ENCODE results near the gene IL20RB.
A peak's percentile ranks its signal among the peaks of the same experiment; 100 is the strongest.
"Not testable (repeated sequence)": the region's sequence is repeated elsewhere in the genome, so short reads cannot be mapped to it uniquely, and the experiment has no call there.

Gene IL20RB

DNA sequence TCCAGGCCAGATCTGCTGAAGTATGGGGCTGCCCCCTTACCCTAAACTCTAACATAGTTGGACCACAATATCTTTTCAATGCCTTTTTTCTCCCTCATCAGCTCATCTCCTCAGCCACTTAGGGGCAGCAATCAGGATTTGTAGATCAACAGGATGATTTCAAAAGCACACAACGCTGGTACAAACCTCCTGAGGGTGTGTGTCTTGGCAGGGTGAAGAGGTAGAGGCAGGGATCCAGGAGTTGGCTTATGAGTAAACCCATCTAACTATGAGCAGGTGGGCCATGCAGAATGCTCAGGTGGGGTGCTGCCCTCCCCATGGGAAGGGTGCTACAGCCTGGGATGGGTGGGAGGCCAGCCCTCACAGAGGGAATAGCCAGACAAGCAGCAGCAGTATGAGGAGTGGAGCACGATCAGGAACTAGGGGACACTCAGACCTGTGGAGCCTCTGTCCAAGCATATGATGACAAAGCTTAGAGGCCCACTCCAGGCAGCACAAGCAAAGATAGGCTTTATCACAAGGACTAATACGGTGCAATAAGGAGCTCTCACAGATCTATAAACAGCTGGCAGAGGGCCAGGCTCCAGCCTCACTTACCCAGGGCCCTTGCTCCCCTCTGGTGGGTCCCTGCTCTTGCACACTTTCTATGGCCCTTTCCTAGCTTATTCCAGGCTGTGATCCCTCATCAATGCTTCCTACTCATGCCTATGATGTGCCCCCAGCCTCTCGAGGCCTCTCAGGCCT, 32.2 kb downstream of the IL20RB start:
- DNase-seq, result no peak

- no peak for DNase-seq
Measured at GRCh38 chr3:136990826-136991225, 33.0 kb downstream of the IL20RB start.

DNA sequence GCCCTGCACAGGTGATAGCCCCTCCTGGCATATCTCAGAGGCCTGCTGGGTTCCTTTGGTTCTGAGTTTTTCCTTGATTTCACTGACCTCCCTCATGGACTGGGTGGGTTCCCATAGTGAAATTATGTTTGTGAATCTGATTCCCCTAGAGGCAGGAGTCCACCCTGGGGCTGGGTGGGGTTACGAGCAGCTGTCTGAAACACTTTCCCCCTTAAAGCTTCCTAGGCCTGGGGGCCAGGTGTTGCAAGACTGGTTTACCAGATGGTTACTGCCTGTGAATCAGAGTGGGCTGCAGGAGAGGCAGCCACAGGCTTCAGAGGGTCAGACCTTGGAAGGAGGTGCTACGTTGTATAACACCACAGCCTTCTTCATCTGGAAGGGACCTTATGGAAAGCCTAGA, 34.3 kb downstream of the IL20RB start:
- DNase-seq, result no peak

- no peak for DNase-seq
Measured at GRCh38 chr3:136994772-136995516, 37.2 kb downstream of the IL20RB start.

- DNase-seq, result no peak
Measured at GRCh38 chr3:136995652-136996051, 37.9 kb downstream of the IL20RB start.

- no peak for DNase-seq
Measured at GRCh38 chr3:137000039-137000438, 42.3 kb downstream of the IL20RB start.

GRCh38 chr3:137007376-137007775, 49.6 kb downstream of the IL20RB start:
- not testable (repeated sequence) for DNase-seq

DNA sequence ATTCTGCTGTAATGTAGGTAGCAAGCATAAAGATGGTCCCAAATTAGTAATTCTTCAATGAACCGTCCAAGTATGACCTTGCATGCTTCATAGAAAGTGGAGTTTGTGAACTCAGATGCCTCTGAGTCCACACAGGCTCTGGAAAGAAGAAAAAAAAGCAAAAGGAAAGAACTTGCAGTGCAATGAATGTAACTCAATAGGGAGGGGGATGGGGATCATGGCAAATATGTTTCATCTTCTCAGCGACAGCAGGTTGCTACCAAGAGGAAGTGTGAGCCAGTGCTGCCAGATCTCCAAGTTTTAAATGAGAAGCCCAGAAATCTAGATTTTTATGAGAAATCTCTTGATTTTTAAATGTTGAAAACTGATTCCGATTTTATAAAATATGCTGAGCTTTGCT, 50.3 kb downstream of the IL20RB start:
- no peak for DNase-seq

DNA sequence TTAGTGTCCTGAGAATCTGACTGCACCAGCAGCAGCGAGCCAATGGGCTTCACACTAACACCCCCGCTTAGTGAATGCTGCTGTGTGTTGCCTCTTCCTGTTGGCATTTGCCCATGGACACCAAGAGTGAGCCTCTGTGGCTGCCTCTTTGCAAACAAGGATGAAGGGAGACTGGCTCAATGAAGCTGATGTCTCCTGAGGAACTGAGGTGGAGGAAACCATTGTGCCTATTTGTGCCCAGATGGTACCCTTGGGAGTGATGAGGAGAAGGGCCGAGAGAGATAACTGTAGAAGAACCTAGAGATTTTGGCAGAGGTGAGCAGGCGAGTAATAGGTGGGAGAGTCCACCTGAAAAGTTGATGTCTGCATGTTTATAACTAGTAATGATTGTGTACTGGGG, 51.2 kb downstream of the IL20RB start:
- DNase-seq, result no peak

DNA sequence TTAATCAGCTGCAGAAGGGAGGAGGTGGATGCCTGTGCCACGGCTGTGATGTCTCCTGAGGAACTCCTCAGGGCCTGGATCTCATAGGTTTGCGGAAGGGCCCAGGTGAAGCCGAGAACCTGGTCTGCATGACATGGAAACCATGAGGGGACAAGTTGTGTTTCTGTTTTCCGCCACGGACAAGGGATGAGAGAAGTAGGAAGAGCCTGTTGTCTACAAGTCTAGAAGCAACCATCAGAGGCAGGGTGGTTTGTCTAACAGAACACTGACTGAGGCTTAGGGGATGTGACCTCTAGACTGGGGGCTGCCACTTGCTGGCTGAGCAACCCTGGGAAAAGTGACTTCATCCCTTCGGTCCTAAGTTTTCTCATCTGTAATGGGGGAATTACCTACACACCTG, 52.4 kb downstream of the IL20RB start:
- DNase-seq, result no peak

DNA sequence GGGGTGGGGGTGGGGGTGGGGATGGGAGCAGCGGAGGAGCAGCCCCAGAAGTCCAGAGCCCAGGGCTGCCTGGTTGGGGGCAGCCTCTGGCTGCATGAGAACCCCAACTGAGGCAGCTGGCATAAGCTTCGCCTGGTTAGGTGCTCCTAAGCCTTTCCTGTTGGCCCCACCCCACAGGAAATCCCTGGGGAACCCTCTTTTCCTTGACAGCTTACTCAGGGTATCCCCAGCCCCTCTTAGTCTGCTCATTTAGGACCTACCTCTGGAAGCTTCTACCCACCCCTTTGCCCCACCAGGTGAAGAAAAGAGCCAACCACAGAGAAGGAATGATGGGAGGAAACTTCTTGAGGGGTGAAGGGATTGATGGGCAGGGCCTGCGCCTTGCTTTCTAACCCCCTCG, 53.4 kb downstream of the IL20RB start:
- no peak for DNase-seq

GRCh38 chr3:137012097-137012501, 54.3 kb downstream of the IL20RB start:
- DNase-seq, result no peak

DNA sequence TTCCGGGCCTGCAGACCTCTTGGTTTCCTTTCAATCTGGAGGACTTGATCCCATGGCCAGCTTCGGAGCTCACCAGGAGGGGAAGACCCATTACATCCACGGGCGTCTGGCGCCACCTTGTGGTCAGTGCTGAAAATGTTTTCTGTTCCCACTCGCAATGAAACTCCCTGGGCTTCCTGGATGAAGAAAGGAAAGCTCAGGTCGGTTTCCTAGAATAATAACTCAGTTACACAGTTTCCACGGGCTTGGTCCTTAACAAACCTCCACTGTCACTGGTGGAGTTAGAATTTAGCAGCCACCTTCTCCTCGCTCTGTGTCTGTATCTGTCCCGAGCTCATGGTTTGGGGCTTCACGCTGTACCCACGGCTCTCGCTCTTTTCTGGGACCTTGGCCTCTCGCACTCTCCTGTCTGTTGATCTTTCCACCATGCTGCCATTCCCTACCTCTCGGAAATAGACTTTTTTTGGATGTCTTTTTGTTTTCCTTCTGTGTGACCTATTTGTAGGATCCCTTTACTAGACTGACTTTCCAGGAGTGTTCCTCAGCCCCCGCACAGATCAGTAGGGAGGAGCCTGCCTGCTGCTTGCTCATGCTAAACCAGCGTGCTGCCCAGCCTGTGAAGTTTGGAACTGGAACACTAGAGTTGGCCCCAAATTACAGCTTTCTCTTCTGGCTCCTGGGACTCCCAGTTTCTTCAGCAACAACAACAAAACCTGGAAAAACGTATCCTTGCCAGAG, 56.3 kb downstream of the IL20RB start:
- peak; percentile 86 for DNase-seq

- not testable (repeated sequence) for DNase-seq
Measured at GRCh38 chr3:137017316-137017715, 59.5 kb downstream of the IL20RB start.

- no peak for DNase-seq
Measured at GRCh38 chr3:137020315-137020714, 62.5 kb downstream of the IL20RB start.

DNA sequence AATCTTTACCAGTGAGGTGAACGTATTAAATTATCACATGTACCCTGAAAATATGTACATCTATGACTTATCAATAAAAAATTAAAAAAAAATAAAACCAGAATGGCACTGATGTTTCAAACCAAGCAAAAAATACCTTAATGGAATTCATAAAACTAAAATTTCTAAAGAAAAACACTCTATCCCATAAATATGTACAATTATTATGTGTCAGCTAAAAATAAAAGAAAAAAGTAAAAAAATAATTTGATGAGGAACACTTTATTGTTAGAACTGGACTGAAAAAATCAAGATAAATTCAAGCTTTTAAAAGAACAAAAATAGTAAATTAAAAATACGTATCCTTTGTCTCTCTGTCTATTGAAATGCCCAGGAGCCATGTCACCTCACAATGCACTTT, 63.1 kb downstream of the IL20RB start:
- DNase-seq, result no peak

GRCh38 chr3:137024348-137024747, 66.6 kb downstream of the IL20RB start:
- no peak for DNase-seq

DNA sequence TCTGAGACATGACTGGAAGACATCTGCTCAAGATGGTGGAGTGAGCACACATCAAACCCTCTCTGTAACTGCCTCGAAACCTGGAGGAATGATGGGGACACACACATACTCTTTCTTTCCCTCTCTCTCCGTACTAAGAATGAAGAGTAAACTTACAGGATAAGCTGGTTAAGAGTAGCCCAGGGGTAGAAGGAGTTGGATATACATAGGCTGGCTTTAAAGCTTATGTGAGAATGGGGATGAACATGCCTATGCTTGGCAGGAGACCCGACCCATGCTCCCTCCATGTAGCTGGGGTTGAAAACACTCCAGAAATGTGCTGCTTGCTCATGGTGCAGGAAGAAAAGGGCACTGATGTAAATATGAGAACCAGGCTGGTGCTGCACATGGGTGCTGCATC, 68.9 kb downstream of the IL20RB start:
- no peak for DNase-seq

GRCh38 chr3:137032465-137033120, 74.8 kb downstream of the IL20RB start:
- peak; percentile 74 for DNase-seq

GRCh38 chr3:137035631-137036030, 77.8 kb downstream of the IL20RB start:
- no peak for DNase-seq

- DNase-seq, result no peak
Measured at GRCh38 chr3:137039570-137039969, 81.8 kb downstream of the IL20RB start.

DNA sequence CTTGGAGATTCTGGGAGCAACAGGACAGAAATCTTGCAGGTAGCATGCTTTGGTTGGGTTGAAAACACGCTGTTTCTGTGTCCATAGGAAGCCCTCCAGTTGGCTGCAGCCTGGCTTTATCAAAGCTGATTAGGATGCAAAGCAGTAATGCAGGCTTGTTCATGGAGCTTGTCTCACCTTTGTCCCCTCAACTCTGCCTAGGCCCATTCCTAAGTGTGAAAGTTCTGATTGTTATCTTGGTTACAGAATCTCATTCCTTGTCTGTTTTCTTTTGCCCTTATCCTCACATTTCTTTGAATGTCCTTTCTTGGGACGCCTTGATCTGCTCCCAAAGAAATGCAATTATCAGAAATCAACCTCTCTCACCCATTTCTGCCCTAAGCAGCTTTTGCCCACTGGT, 83.5 kb downstream of the IL20RB start:
- no peak for DNase-seq

DNA sequence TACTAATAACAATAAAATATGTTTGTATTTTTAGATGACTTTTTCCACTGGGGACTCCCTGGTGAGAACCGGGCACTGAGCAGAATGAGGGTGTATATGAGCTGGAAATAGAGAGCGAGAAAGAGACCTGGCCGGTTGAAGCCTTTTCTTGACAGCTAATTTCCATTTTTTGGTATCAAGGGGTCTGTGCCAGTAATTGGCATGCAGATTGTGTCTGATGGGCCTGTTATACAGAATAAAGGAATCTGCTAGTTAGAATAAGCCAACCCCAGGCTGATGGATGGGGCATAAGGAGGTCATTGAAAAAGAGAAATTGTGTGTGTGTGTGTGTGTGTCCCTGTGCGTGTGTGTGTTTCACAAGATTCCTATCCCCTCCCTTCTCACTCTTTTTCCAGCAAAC, 83.9 kb downstream of the IL20RB start:
- no peak for DNase-seq
